T follicular helper cell (primary cell): ENCODE measurements around the gene TIAM1.
"Not testable (repeated sequence)": the region's sequence is repeated elsewhere in the genome, so short reads cannot be mapped to it uniquely, and the experiment has no call there.

Experiments
- DNase-seq: peaks from one replicate; pipeline ENCODE4 v3.0.0-alpha.2; 2020; ENCODE audit warnings: low read depth

TIAM1 gene

DNA sequence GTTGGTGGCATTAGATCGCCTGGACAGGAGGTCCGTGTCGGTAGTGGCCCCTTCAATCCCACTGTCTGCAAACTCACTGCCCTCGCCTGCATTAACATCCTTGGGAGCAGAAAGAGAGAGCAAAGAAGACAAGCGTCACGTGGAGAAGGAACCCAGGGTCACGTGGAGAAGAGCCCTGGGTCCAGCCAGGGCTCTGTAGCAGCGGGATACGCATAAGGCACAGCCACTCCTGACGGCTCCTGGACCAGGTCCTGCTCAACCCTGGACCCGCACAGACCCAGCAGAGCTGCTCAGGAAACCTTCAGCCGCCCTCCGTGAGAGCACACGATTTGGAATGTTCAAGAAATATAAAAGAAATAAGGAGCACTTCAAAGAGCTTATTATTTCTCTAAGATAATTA lies 92.0 kb downstream of the TIAM1 start:
- no peak for DNase-seq

- no peak for DNase-seq
Measured at GRCh38 chr21:31251686-31252085, 92.4 kb downstream of the TIAM1 start.

- no peak for DNase-seq
Measured at GRCh38 chr21:31248598-31248997, 95.5 kb downstream of the TIAM1 start.

DNA sequence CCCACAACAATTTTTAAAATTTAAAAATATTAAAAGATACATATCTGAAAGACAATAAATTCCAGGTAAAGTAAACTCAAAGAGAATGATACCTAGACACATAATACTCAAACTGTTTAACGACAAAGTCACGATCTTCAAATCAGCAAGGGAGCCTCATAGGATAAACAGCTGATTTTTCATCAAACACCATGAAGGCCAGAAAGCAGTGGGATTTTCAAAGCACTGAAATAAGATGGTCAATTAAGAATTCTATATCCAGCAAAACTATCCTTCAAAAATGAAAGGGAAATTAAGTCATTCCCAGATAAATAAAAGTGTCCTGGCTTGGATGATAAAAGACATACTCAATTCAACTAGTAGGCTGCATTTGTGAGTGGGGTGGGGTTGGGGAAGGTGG lies 100.5 kb downstream of the TIAM1 start:
- DNase-seq: no peak

- no peak for DNase-seq
Measured at GRCh38 chr21:31236528-31236927, 107.5 kb downstream of the TIAM1 start.

DNA sequence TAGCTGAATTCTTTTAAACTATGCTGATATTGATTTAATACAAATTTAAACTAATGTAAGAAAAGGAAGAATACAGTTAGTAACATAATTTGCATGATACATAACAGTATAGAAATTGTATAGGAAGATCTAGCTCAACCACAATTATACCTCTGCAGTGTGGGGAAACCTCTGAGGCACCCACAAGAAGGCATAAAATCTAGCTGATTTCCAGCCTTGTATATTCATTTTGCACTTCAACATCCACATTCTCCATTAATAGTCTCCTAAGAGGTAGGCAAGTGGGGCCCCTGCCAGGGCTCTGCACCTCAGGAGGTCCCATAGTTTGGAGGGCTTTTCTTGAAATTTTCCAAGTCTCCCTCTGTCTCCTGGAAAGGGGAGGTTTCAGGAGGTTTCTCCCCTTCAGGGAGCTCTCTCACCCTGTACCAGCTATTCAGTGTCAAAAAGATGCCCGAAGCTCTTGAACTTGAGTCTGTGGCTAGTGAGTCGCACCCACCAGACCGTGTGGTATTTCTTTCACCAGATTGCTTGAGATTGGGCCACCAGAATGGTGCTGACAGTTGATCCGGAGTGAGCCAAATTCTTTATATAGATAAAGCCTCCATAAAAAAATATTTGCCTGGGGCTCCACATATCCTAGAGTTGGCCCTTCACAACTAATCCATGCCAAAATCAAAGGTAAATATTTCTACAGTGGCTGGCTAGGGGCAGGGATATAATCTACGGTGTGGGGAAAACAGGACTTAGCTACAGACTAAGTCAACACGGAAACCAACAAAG lies 108.2 kb downstream of the TIAM1 start:
- no peak for DNase-seq

- DNase-seq: no peak
Measured at GRCh38 chr21:31234936-31235335, 109.1 kb downstream of the TIAM1 start.

DNA sequence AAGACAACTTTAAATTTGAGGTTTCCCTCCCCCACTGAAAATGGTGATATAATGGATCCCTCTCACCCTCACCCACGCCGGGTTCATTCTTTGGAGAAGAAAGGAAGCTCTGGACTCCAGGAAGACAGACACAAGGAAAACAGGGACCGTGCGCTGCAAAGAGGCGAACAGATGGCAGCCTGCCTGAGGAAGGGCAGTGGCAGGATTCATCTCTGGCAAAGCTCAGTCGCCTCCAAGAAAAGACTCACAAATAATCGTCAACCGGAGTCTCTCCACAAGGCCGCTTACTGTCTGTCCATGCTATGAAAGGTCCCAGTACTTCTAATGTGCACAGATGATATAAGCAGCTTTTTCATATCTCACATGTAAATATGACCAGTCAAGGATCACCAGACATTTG lies 110.3 kb downstream of the TIAM1 start:
- no peak for DNase-seq

- no peak for DNase-seq
Measured at GRCh38 chr21:31232344-31232743, 111.7 kb downstream of the TIAM1 start.

DNA sequence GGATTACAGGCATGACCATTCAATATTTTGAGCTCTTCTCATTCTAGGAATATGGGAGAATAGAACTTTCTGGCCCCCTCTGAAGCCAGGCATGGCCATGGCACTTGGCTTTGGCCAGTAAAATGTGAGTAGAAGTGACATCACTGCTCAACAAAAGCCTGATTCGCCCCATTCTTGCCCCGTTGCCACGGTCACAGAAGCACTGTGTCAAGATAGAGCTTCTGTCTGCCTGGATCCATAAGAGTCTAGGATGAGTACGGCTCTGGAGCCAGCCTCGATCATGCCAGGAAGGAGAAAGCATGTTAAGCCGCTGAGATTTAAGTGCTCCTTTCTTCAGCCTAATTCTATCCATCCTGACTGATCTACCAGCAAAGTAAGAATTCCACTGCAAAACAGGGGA lies 113.1 kb downstream of the TIAM1 start:
- DNase-seq: no peak

GRCh38 chr21:31228723-31229122 lies 115.3 kb downstream of the TIAM1 start:
- not testable (repeated sequence) for DNase-seq

- no peak for DNase-seq
Measured at GRCh38 chr21:31225713-31226112, 118.3 kb downstream of the TIAM1 start.

DNA sequence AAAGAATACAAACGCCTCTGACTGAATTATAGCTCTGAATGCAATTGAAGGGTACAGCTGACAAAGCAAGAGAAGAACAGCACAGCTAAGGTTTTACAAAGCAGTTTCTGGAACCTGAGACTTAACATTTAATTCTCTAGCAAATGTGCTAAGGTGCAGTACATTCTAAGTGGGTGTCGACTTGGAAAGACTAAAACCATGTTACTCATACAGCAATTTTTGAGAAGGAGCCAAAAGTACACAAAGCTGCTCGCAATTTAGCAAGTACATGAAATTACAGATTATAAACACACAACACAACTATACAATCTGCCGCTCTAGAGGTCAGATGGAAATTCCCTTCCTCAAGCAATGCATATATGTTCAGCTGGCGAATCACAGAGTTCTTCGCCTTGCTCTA lies 121.9 kb downstream of the TIAM1 start:
- DNase-seq: no peak

GRCh38 chr21:31221043-31221442 lies 123.0 kb downstream of the TIAM1 start:
- DNase-seq: no peak

DNA sequence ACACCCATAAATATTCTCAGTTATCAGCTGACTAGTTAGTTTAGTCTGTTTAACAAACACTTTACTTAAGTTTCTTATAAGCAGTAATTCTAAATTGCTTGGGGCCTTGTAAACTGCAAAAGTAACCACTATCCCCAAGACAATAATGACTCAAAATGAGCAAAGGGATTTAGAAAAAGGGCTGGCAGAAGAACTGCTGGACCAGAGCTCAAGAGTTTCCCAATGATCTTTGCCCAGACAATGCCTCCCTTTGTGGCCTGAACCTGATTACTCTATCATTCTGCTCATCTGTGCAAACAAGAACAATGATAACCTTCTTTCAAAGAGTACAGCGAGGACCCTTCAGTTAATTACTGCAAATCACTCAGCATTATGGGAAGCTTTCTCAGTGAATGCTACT lies 123.5 kb downstream of the TIAM1 start:
- DNase-seq: no peak

DNA sequence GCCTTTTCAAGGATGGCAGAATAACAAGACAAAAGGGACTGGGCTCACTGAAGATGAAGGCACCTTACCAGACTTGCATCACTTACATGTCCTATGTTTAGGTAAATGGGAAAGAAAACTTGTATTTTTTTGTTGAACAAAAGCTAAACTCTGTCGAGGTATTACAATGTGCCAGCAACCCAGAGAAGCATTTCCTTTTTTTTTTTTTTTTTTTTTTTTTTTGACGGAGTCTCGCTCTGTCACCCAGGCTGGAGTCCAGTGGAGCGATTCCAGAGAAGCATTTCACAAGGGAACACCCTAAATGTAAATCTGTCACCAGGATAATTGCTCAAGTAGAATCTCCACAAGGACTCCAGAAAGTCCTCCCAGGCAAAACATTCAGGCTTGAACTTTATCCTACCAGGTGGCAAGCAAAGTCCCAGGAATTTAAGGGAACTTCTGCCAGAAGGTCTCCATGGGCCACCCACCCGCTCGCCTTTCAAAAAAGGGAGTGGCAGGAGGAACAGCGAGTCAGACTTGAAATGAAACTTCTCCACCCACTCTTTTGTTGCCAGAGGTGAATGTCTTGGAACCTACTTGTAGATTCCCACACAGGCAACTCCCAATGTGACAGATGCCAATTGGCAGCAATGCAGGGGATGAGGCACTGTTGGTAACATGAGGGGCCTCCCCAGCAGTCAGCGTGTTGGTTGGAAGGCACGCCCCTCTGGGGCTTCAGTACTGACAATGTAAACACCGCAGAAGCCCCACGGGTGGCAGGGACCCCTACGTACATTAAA lies 125.0 kb downstream of the TIAM1 start:
- DNase-seq: no peak

DNA sequence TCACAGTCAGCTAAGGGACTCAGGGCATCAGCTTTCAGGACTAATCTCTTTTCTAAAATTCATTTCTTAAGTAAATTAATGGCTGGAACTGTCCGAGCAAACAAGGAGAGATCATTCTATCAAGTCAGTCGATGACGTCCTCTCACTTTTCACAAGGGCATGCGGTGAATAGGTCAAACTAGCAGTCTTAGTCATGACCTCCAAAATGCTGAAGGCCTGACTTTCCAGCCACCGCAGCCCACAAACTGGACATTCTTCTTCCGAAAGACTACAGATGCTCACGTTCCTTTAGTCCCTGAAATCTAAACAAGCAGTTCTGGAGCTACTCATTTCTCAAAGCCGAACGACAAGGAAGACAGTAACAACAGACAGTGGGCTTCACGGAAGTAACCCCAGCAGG lies 127.9 kb downstream of the TIAM1 start:
- DNase-seq: no peak

GRCh38 chr21:31213787-31214186 lies 130.3 kb downstream of the TIAM1 start:
- DNase-seq: no peak

DNA sequence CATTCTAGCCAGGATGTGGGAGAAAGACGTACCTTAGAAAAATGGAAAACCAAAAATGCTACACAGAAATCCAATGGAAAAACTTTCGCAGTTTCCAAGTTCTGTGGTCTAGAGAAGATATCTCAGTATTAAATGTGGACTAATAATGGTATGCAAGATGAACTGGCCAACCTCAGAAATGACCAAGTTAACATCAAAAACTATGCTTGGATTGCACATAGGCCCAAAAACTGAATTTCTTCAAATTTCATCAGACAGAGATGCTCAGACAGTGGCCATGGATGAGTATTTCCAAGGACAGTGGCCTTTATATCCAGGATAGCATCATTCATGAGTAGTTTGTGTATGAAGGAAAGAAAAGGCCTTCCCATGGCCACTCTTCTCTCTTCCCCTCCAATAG lies 132.2 kb downstream of the TIAM1 start:
- no peak for DNase-seq

- DNase-seq: no peak
Measured at GRCh38 chr21:31205412-31205811, 138.6 kb downstream of the TIAM1 start.

DNA sequence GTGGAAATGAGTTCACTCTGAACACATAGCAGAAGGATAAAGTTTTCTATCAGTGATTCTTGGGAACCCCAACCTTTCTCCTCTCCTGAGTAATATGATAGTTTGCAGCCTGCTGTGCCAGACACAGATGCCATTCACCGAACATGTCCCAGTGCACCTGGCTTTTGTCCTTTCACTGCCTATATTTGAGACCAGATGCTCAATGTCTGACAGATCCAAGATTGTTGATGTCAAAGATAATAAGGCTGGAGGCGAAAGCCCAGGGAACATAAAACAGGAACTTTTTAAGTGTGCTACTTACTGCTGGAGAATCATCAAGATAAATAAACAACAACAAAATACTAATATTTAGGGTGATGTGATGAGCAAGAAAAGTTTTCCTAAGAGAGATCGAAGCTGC lies 139.3 kb downstream of the TIAM1 start:
- no peak for DNase-seq

GRCh38 chr21:31203431-31204054 lies 140.5 kb downstream of the TIAM1 start:
- no peak for DNase-seq

GRCh38 chr21:31201548-31201947 lies 142.5 kb downstream of the TIAM1 start:
- DNase-seq: no peak
